ENCODE results near the gene TPO.

The TPO gene

DNA sequence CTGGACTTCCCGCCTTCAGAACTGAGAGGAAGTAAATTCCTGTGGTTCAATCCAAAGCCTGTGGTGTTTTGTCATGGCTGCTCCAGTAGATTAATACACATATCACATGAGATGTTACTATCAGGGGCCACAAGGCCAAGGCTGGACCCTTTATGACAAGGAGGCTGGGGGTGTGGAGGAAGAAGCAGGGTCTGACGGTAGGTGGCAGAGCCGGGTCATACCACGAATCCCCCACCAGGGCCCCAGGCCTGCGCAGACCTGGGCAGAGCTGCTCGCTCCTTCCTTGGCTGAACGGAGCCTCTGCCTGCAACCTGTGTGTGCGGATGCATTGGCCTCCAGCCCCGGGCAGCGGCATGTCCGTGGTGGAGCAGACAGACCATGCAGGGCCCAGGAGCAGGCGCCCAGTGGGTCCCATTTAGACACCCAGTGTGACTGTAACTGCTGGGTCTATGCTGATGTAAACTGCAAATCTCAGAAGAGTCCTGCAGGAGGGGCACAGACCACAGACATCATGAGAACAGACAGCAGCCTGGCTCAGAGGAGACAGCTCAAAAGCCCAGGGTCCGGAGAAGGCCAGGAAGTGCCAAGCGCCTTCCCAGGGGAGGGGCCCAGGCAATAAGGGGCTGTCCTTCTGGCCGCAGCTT is 175.8 kb downstream of the TPO start:
- DNase-seq, result no peak

DNA sequence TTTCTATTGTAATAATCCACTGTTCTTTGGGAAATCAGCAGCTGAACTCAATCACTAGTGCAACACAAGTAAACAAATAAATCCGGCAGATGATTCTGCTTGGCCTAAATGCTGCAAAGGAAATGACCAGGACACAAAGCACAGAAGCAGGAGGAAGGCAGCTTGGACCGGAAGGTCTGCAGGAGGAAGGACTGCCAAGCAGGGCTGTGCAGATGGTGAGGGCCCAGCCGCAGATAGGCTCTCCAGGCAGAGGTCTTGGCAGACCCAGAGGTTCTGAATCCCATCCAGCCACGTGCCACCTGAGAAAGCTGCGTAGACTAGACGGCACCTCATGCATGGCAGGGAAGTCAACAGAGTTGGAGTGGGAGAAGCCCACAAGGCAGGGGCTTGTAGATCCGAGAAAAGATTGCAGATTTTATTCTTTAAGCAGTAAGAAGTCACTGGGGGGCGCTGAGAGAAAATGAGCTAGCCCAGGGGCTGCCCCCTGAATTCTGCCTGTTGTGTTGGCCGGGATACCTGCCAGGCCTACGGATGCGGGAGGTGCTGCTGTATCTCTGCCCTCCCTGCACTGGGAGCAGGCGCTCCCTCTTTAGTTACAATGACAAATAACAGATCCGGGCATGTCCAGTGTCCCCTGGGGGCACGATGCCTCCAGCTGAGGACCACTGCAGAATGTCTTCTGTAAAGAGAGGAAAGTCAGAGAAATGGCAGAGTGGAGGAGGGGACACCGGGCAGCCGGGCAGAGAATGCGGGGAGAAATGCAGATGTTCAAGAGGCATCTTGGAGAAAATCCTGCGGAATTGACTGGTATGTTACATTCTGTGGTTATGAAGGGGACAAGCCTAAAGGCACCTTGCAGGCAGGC is 177.6 kb downstream of the TPO start:
- no peak for DNase-seq

DNA sequence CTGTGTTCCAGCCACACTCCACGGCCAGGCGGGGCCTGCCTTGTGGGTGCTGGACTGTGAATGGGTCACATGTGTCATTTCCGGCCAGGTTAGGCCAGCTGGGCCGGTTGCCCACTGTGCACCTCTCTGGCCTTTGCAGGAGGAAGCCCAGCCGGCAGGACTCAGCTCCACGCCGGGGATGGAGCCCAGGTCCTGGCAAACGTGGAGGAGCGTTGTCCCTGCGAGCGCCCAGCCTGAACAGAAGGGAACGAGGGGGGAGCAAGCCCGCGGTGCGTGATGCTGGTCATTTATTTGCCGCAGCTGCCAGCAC is 178.2 kb downstream of the TPO start:
- no peak for DNase-seq

Data from stimulated activated CD4-positive, alpha-beta T cell treated with anti-CD3 and anti-CD28 coated beads, Interleukin-4, amount 100 ng/mL, for 1 hour (primary cell).